Sigmoid colon (tissue), 3 donors: ENCODE measurements around the gene LPIN1.

Experiments used
- POLR2A ChIP-seq, 2 donors: fragments of 450-650 bp; IDR thresholded peaks; one replicate each; pipeline ENCODE4 v1.6.1; 2016; ENCODE audit warnings: antibody characterized with exemption in 2 of 2, mild to moderate bottlenecking in 2 of 2, moderate library complexity in 2 of 2
- TF ChIP-seq, protein P1 (sequence below), 4 experiments: fragments of 450-650 bp in 3 of 4; fragments of 200-600 bp in 1 of 4; IDR thresholded peaks; one replicate each; pipeline ENCODE4 v1.5.1; 2016 to 2019; ENCODE audit warnings: antibody characterized with exemption in 4 of 4, mild to moderate bottlenecking in 3 of 4, moderate library complexity in 2 of 4

DNA sequence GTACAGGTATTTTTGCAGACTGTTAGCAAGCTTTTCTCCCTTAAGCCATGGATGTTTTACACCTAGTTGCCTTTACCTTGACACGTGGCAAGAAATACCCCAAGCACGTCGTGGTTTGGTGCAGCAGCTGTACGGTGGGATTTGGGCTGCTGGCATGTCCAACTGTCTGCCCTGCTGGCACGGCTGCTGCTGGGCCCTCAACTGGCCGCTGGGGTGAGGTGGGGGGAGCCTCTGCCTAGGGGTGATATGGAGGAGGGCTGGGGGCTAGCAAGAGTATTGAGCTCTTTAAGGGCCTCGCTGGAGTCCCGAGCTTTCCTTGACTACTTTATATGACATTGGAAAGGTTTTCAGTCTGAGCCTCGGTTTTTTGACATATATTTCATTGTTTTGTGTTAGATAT is 41.6 kb downstream of the LPIN1 start:
- TF ChIP-seq, protein P1, sequence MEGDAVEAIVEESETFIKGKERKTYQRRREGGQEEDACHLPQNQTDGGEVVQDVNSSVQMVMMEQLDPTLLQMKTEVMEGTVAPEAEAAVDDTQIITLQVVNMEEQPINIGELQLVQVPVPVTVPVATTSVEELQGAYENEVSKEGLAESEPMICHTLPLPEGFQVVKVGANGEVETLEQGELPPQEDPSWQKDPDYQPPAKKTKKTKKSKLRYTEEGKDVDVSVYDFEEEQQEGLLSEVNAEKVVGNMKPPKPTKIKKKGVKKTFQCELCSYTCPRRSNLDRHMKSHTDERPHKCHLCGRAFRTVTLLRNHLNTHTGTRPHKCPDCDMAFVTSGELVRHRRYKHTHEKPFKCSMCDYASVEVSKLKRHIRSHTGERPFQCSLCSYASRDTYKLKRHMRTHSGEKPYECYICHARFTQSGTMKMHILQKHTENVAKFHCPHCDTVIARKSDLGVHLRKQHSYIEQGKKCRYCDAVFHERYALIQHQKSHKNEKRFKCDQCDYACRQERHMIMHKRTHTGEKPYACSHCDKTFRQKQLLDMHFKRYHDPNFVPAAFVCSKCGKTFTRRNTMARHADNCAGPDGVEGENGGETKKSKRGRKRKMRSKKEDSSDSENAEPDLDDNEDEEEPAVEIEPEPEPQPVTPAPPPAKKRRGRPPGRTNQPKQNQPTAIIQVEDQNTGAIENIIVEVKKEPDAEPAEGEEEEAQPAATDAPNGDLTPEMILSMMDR (IDR thresholded peaks at IDR 0.05), result no peak
- no peak for TF ChIP-seq POLR2A (IDR thresholded peaks at IDR 0.05)
